GM18505 (cell line): Measurements from ENCODE around the gene S100A9.

Source experiments
- ATAC-seq: cut with Tn5 transposase; IDR thresholded peaks from one replicate; pipeline ENCODE4 v1.9.1; 2021; ENCODE audit not compliant: unreplicated experiment
- POLR2A ChIP-seq: IDR thresholded peaks from 4 replicates; pipeline ENCODE4 v1.6.1; 2011; ENCODE audit warnings: borderline replicate concordance; ENCODE audit not compliant: insufficient read depth, insufficient read length; ENCODE audit errors: extremely low read depth

The S100A9 gene

DNA sequence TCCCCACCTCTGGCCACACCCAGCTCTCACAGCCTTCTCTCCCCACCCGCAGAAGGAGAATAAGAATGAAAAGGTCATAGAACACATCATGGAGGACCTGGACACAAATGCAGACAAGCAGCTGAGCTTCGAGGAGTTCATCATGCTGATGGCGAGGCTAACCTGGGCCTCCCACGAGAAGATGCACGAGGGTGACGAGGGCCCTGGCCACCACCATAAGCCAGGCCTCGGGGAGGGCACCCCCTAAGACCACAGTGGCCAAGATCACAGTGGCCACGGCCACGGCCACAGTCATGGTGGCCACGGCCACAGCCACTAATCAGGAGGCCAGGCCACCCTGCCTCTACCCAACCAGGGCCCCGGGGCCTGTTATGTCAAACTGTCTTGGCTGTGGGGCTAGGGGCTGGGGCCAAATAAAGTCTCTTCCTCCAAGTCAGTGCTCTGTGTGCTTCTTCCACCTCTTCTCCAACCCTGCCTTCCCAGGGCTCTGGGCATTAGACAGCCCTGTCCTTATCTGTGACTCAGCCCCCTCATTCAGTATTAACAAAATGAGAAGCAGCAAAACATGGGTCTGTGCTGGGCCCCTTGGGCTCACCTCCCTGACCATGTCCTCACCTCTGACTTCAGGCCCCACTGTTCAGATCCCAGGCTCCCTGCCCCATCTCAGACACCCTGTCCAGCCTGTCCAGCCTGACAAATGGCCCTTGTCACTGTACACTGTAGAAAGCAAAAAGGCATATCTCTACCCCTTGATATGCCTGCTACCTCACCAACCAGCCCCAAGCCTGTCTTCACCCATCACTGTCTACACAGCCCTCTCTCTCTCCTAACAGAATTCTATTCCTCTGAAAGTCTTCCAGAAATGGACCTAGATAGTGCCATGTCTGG is 3.2 kb downstream of the S100A9 start:
- ATAC-seq: no peak
- TF ChIP-seq POLR2A: no peak

DNA sequence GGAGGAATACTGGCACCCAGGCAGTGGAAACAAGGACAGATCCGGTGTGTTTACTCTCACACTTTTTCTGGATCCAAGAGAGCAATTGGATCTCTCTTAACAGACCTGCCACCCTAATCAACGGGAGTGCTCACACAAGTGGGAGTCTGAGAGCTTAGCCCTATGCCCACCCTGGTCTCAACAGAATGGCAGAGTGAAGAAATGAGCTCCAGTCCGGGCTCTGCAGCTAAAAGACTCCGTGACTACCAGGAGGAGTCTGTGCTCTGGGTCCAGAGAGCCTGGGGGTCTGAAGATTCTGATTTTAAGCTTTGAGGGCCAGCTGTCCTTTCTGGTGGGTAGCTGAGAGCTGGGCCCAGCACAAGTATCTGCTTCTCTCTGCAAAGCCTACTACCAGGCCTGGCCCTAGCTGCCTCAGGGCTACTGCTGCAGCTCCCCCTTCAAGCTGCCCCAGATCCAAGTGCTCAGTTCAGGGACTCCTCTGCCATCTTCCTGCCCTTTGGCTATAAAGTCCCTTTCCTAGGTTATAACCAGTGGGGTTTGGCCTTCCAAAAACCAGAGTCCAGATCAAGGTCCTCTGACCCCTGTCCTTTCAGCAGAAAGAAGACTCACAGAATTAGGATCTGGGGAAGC is 3.9 kb downstream of the S100A9 start:
- ATAC-seq: no peak
- TF ChIP-seq POLR2A: no peak

DNA sequence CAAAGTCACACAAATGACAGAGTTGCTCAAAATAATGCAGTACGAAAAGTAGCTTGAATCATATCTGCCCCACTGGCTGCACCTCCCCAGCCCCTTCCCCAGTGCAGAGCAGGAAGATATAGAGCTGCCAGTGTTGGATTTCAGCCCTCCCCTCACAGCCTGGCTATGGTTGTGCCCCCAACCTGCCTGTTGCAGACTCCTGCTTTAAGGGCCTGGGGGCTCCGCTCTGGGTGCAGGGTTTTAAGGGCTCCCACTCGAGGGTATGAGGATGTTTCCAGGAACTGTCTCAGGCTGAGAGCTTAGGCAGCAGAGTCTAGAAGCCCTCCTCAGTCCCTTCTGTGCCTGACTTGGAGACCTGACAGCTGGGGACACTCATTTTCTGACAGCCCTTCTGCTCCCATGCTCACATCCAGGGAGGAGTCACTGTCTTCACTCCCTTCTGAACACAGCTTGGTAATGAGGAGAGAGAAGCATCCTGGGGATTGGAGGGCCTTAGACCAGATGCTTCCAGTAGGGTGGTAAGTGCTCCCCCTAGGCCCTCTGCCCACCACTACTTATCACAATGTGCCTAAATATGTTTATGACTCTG is 4.6 kb downstream of the S100A9 start:
- TF ChIP-seq POLR2A: no peak
- no peak for ATAC-seq

DNA sequence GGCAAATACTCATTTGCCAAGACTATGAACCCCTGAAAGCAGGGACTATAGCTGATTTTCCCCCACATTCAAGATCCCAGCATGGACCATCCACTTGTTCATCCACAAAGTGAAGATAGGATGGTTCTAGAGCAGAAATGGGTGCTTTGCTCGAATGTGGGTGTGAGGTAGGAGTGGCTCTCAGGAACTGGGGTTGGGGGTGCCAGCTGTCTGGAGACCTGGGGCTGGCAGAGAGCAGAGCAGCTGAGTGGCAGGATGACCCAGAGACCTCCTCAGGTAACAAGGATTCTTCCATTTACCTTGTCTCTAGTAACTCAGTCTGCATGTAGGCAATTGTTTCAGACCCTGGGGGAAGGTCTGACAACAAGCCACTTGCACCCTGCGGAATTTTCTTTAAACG is 6.0 kb downstream of the S100A9 start:
- ATAC-seq: no peak
- TF ChIP-seq POLR2A: no peak

DNA sequence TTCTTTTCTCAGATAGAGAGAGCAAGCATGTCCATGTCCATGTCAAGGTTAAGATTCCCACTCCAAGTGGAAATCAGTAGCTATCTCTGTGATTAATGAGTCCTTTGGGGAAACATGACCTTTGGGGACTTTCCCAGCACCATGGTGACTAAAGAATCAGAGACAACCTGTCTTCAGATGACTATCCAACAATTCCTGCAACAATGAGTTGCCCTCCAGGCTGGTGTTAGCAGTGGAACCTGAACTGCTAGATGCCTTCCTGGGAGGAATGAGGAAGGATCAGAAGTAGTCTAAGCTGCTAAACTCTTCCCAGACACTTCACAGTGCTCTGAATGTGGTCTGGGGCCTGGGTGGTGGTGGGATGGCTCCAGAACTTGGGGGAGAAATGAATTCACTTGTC is 6.5 kb downstream of the S100A9 start:
- no peak for TF ChIP-seq POLR2A
- no peak for ATAC-seq

DNA sequence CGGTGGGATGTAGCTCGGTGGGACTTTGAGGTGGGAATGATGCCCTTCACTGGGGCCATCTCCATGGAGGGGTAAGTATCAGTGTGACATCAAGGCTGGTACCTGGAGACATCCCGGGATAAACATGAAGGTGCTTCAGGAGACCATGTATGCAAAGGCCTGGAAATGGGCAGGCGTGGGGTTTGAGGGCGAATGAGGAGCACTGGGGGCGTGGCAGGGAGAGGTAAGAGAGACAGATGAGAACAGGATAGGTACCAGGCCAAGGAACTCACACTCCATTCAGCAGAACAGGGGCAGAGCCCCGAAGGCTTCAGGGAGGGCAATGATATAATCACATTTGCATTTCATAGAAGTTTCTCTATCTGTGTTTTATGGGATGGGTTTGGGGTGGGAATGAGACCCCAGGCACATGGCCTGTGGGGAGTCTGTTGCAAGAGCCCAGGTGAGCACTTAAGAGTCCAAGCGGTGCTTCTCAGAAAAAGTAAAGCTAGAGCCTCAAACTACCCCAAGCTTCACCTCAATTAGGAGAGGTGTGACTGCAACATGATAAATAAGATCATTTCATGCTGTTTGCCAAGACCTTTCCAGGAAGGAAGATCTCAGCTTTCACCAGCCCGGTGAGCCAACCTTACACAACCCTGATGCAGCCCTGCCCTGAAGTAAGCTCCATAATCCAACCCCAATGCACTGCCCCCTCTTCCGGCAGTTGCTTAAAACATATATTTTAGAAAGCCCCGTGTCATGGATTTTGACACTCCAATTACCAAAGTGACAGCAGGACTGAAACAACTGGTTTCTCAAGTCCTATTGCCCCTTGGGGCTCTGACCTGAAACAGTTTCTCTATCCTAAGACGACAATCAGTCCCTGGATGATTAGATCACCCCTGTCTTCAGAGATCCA is 7.4 kb downstream of the S100A9 start:
- ATAC-seq: no peak

DNA sequence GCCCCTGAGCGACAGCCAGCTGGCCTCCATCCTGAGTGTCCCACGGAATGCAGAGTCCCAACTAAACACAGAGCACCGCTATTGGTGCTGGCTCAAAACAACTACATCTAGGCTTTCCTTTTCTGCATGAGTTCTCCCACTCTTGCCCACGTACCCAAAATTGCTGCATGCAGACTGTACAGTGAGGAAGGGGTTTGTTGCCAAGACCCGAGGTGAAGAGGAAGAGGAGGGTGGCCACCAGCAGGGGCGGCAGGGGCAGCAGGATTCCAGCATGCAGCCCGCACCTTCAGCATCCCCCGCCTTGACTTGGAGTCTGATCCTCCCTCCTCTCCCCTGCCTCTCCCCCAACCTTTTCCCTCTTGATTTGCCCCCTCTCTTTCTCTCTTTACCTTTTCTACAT is 8.0 kb downstream of the S100A9 start:
- no peak for ATAC-seq
- TF ChIP-seq POLR2A: no peak

More for the DNA sequence above, 7.4 kb downstream of the S100A9 start:
- TF ChIP-seq POLR2A: no peak

DNA sequence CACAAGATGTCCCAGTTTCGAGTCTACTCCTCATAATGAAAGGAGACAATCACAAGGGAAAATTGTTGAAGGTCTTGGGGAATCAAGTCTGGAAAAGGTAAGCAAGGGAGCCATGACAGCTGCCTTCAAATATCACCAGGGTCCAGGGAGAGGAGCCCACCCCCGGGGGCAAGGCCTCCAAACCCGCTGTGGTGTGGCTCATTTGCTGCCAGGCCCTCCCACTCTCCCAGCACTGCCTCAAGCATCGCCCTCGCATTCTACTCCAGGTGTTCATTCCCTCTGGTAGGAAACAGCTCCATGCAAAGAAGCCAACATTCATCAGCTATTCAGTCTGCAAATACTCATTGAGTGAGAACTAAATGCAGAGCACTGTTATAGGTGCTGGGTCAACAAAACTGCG is 8.6 kb downstream of the S100A9 start:
- no peak for TF ChIP-seq POLR2A

DNA sequence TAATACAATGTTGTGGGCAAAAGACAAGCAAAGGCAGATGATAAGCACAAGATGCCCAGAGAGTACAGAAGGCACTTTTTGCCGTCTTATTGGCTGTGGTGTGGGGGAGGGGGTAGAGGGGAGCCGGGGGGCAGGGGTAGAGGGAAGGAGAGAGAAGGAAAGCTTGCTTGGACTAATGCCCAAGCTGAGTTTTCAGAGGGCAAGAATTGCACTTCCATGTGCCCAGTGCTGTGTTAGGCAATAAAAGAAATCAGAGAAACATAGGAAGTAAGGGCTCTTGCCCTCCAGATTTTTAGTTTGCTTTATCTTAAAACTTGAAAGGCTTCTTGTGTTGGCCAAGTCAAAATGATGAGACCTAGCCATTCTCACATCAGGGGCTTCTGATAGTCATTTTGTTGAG is 9.4 kb downstream of the S100A9 start:
- ATAC-seq: no peak
- no peak for TF ChIP-seq POLR2A

More for the DNA sequence above, 8.6 kb downstream of the S100A9 start:
- ATAC-seq: no peak

DNA sequence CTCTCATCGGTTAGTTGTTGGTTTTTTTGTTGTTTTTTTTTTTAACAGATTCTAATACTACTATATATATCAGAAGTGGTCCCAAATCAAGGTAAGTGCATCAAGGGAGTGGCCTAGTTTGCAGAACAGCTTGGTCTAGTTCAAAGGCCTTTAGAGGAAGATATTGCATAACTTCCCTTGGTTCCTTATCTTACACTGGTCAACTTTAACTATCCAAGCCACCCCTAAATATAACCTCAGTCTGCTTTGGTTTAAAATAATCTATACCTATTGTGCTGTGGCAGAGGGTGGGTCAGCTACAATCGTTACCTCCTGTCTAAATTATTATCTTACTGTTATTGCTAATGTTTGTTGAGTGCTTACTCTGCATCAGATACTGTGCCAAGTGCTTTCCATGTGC is 10.8 kb downstream of the S100A9 start:
- TF ChIP-seq POLR2A: no peak
- no peak for ATAC-seq

DNA sequence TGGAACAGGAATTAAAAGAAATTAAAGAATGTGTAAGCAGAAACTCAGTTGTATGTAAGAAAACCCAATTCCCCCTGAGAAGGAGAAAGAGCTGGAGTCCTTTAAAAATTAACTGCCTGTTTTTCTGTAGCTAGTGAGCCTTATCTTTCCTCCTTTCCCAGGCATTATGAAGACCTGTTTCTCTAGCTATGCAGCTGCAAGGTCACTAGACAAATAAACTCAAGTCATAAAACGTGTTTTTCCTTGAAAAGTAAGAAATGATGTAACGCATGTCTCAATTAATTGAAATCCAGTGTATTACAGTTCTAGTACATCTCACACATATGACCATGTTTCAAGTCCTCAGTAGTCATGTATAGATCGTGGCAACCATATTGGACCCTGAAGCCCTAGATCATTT is 12.5 kb downstream of the S100A9 start:
- TF ChIP-seq POLR2A: no peak
- no peak for ATAC-seq

DNA sequence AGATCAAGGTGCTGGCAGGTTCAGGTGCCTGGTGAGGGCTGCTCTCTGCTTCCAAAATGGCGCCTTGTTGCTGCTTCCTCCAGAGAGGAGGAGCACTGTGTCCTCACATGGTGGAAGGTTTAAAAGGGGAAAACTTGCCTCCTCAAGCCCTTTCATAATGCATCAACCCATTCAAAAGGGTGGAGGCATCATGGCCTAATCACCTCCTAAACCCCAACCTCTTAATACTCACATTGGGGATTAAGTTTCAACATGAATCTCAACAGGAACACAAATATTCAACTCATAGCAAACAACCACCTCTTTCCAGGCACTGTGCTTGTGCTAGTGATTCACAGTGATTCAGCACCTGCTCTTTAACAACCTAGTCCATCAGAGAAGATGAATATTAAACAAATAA is 13.6 kb downstream of the S100A9 start:
- ATAC-seq: no peak
- no peak for TF ChIP-seq POLR2A

DNA sequence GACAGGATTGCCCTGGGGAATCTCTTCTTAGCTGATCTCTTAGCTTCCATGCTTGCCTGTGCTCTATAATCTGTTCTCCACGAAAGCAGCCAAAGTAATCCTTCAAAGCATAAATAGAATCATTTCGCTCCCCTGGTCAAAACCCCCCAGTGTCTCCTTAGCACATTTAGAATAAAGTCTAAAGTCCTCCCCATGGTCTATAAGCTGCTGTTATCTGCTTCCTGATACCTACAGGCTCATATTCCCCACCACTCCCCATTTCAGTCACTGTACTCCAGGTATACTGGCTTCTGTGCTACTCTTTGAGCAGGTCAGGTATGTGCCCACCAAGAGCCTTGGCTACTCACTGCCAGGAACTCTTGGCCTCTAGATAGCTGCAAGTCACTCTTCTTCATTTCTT is 14.9 kb downstream of the S100A9 start:
- no peak for TF ChIP-seq POLR2A
- no peak for ATAC-seq
